ENCODE results near the gene SLC35F1. TPM values are rescaled to one million over a fixed set of nuclear protein-coding genes. Genes with fewer than 3 reads are reported as not detected.

Gene SLC35F1
- total RNA-seq, 2 donors from 2014 or later, result 1.5 to 2.1 TPM

- 53% methylated on average over 3 of the region's 3 CpGs for WGBS
Measured at GRCh38 chr6:118197539-118197938, 290.5 kb downstream of the SLC35F1 start.

GRCh38 chr6:118198746-118199145 is 291.7 kb downstream of the SLC35F1 start:
- Histone ChIP-seq H3K27me3 (replicated peaks; ENCODE audit: insufficient read depth) (no peaks in the 10 kb centered on the region), H3K27ac (no peak overlapping the region), H3K36me3 (no peaks in the 10 kb centered on the region), H3K9me3 (no peaks in the 10 kb centered on the region), H3K4me3 (no peak overlapping the region), H3K4me1 (replicated peaks) (no peaks in the 10 kb centered on the region)
- TF ChIP-seq POLR2A (IDR thresholded peaks at IDR 0.05) (no peak), POLR2AphosphoS5 (IDR thresholded peaks at IDR 0.05) (no peak), CTCF (IDR thresholded peaks at IDR 0.05) (no peak)
- intact Hi-C loops (cut with DNase I), result no loop called here
- no peak for DNase-seq (ENCODE audit: low spot score)
- WGBS, result 29% methylated on average over 1 of the region's 1 CpG

More at GRCh38 chr6:118197539-118197938, 290.5 kb downstream of the SLC35F1 start:
- no peak overlapping the region for H3K27ac ChIP-seq
- no peak overlapping the region for H3K4me3 ChIP-seq
- no peaks in the 10 kb centered on the region for H3K4me1 ChIP-seq (replicated peaks)
- intact Hi-C loops (cut with DNase I), result no loop called here
- DNase-seq (ENCODE audit: low spot score), result no peak
- TF ChIP-seq POLR2AphosphoS5 (IDR thresholded peaks at IDR 0.05) (no peak), POLR2A (IDR thresholded peaks at IDR 0.05) (no peak), CTCF (IDR thresholded peaks at IDR 0.05) (no peak)
- no peaks in the 10 kb centered on the region for H3K9me3 ChIP-seq
- no peaks in the 10 kb centered on the region for H3K27me3 ChIP-seq (replicated peaks; ENCODE audit: insufficient read depth)
- H3K36me3 ChIP-seq, result no peaks in the 10 kb centered on the region

GRCh38 chr6:118200160-118200559 is 293.1 kb downstream of the SLC35F1 start:
- Histone ChIP-seq H3K4me1 (replicated peaks) (no peaks in the 10 kb centered on the region), H3K4me3 (no peak overlapping the region), H3K9me3 (no peaks in the 10 kb centered on the region), H3K27me3 (replicated peaks; ENCODE audit: insufficient read depth) (no peaks in the 10 kb centered on the region), H3K36me3 (no peaks in the 10 kb centered on the region), H3K27ac (no peak overlapping the region)
- no peak for DNase-seq (ENCODE audit: low spot score)
- WGBS, result 96% methylated on average over 1 of the region's 1 CpG
- intact Hi-C loops (cut with DNase I), result no loop called here
- TF ChIP-seq CTCF (IDR thresholded peaks at IDR 0.05), result no peak
- TF ChIP-seq POLR2AphosphoS5 (IDR thresholded peaks at IDR 0.05), result no peak
- TF ChIP-seq POLR2A (IDR thresholded peaks at IDR 0.05), result no peak

- H3K9me3 ChIP-seq, result no peaks in the 10 kb centered on the region
- 60% methylated on average over 1 of the region's 1 CpG for WGBS
- TF ChIP-seq POLR2A (IDR thresholded peaks at IDR 0.05) (no peak), POLR2AphosphoS5 (IDR thresholded peaks at IDR 0.05) (no peak), CTCF (IDR thresholded peaks at IDR 0.05) (no peak)
- no peak overlapping the region for H3K4me3 ChIP-seq
- H3K4me1 ChIP-seq (replicated peaks), result no peaks in the 10 kb centered on the region
- intact Hi-C loops (cut with DNase I), result no loop called here
- no peak for DNase-seq (ENCODE audit: low spot score)
- H3K27ac ChIP-seq, result no peak overlapping the region
- no peaks in the 10 kb centered on the region for H3K27me3 ChIP-seq (replicated peaks; ENCODE audit: insufficient read depth)
- no peaks in the 10 kb centered on the region for H3K36me3 ChIP-seq
Measured at GRCh38 chr6:118202517-118202916, 295.5 kb downstream of the SLC35F1 start.

- TF ChIP-seq CTCF (IDR thresholded peaks at IDR 0.05) (no peak), POLR2AphosphoS5 (IDR thresholded peaks at IDR 0.05) (no peak), POLR2A (IDR thresholded peaks at IDR 0.05) (no peak)
Measured at GRCh38 chr6:118203545-118203944, 296.5 kb downstream of the SLC35F1 start.

More at GRCh38 chr6:118203545-118203944, 296.5 kb downstream of the SLC35F1 start:
- H3K9me3 ChIP-seq, result no peaks in the 10 kb centered on the region
- H3K27me3 ChIP-seq (replicated peaks; ENCODE audit: insufficient read depth), result no peaks in the 10 kb centered on the region
- no peak for DNase-seq (ENCODE audit: low spot score)
- intact Hi-C loops (cut with DNase I), result no loop called here
- no peak overlapping the region for H3K4me3 ChIP-seq
- no peak overlapping the region for H3K27ac ChIP-seq
- no peaks in the 10 kb centered on the region for H3K36me3 ChIP-seq
- no peaks in the 10 kb centered on the region for H3K4me1 ChIP-seq (replicated peaks)

All from prostate gland (tissue), 2 donors.